SW480 (cell line): ENCODE data around the gene MC2R.

Experiments
- DNase-seq: peaks from one replicate; pipeline ENCODE4 v3.0.0-alpha.2; 2016; ENCODE audit warnings: low spot score

MC2R gene

GRCh38 chr18:13915391-13915790 is at the start of gene MC2R:
Gene MC2R (minus strand): TSS chr18:13915536. CDS start chr18:13885518, 30,018 bp downstream.
- DNase-seq: no peak

GRCh38 chr18:13945811-13946210 is 30.5 kb upstream of the MC2R start:
- no peak for DNase-seq

GRCh38 chr18:13943338-13943737 is 28.0 kb upstream of the MC2R start:
- DNase-seq: no peak

- DNase-seq: no peak
Observed at GRCh38 chr18:13940326-13940725, 25.0 kb upstream of the MC2R start.

GRCh38 chr18:13934676-13935075 is 19.3 kb upstream of the MC2R start:
- no peak for DNase-seq

GRCh38 chr18:13934058-13934457 is 18.7 kb upstream of the MC2R start:
- no peak for DNase-seq

GRCh38 chr18:13932285-13933025 is 17.1 kb upstream of the MC2R start:
- DNase-seq: no peak

GRCh38 chr18:13930964-13931363 is 15.6 kb upstream of the MC2R start:
- DNase-seq: no peak

GRCh38 chr18:13923221-13923620 is 7.9 kb upstream of the MC2R start:
- no peak for DNase-seq

GRCh38 chr18:13918898-13919297 is 3.6 kb upstream of the MC2R start:
- no peak for DNase-seq

GRCh38 chr18:13917401-13917800 is 2.1 kb upstream of the MC2R start:
- DNase-seq: no peak

- no peak for DNase-seq
Observed at GRCh38 chr18:13916559-13916958, 1.2 kb upstream of the MC2R start.

- DNase-seq: no peak
Observed at GRCh38 chr18:13915995-13916431, 677 bp upstream of the MC2R start.

- no peak for DNase-seq
Observed at GRCh38 chr18:13914756-13915155, 580 bp downstream of the MC2R start.

- no peak for DNase-seq
Observed at GRCh38 chr18:13914170-13914569, 1.2 kb downstream of the MC2R start.

- DNase-seq: no peak
Observed at GRCh38 chr18:13913205-13913604, 2.1 kb downstream of the MC2R start.

- no peak for DNase-seq
Observed at GRCh38 chr18:13912601-13913000, 2.7 kb downstream of the MC2R start.

- no peak for DNase-seq
Observed at GRCh38 chr18:13910986-13911385, 4.3 kb downstream of the MC2R start.

- no peak for DNase-seq
Observed at GRCh38 chr18:13910501-13910900, 4.8 kb downstream of the MC2R start.

- DNase-seq: peak; percentile 49
Observed at GRCh38 chr18:13909141-13909940, 6.0 kb downstream of the MC2R start.

- DNase-seq: no peak
Observed at GRCh38 chr18:13900633-13901032, 14.7 kb downstream of the MC2R start.

GRCh38 chr18:13895505-13896033 is 19.8 kb downstream of the MC2R start:
- DNase-seq: no peak

- DNase-seq: no peak
Observed at GRCh38 chr18:13894531-13894930, 20.8 kb downstream of the MC2R start.
